SK-N-SH (cell line): ENCODE data around the gene BOK.

Experiments used
- EP300 ChIP-seq, 2 experiments: IDR thresholded peaks; 2 replicates each; pipeline versions ENCODE4 v1.4.0 to v1.6.1; 2012; ENCODE audit warnings: borderline replicate concordance in 1 of 2, low read depth in 1 of 2, low read length in 1 of 2
- EZH2phosphoT487 ChIP-seq: fragments of 200-600 bp; sonication (generic); IDR thresholded peaks from 2 replicates; pipeline ENCODE4 v1.6.1; 2017; ENCODE audit warnings: low read depth, mixed run types, mild to moderate bottlenecking, antibody characterized with exemption, moderate library complexity, borderline replicate concordance
- FOSL2 ChIP-seq: IDR thresholded peaks from 2 replicates; pipeline ENCODE4 v1.4.0; 2012; ENCODE audit warnings: low read depth, mild to moderate bottlenecking, moderate library complexity, borderline replicate concordance
- MEF2A ChIP-seq: IDR thresholded peaks from 2 replicates; pipeline ENCODE4 v1.4.0; 2012; ENCODE audit warnings: low read depth, borderline replicate concordance
- MXI1 ChIP-seq: IDR thresholded peaks from 2 replicates; pipeline ENCODE4 v1.6.1; 2012; ENCODE audit warnings: mild to moderate bottlenecking, low read depth, low read length, improper control_type of control experiment
- POLR2AphosphoS5 ChIP-seq: IDR thresholded peaks from 2 replicates; pipeline ENCODE4 v1.6.1; 2012; ENCODE audit warnings: low read depth, low read length
- YY1 ChIP-seq: IDR thresholded peaks from 2 replicates; pipeline ENCODE4 v1.4.0; 2012; ENCODE audit warnings: low read depth, mild to moderate bottlenecking
- TF ChIP-seq, protein P1 (sequence below): fragments of 200-600 bp; sonication (generic); IDR thresholded peaks from 2 replicates; pipeline ENCODE4 v1.6.1; 2017; ENCODE audit warnings: antibody characterized with exemption, mild to moderate bottlenecking, moderate library complexity
- TF ChIP-seq, protein P2 (sequence below): IDR thresholded peaks from 2 replicates; pipeline ENCODE4; 2012
- TF ChIP-seq, protein P3 (sequence below): IDR thresholded peaks from 2 replicates; pipeline ENCODE4 v1.4.0; 2012; ENCODE audit warnings: low read depth, borderline replicate concordance

GRCh38 chr2:241616168-241617125, 57.9 kb downstream of the BOK start:
- TF ChIP-seq YY1 (no peak), EZH2phosphoT487 (no peak), EP300 (IDR thresholded peaks at IDR 0.05; ENCODE audit: borderline replicate concordance in 1 of 2, low read depth in 1 of 2, low read length in 1 of 2) (no peak), MXI1 (no peak), FOSL2 (no peak), POLR2AphosphoS5 (no peak), MEF2A (no peak)
- TF ChIP-seq, protein P1, sequence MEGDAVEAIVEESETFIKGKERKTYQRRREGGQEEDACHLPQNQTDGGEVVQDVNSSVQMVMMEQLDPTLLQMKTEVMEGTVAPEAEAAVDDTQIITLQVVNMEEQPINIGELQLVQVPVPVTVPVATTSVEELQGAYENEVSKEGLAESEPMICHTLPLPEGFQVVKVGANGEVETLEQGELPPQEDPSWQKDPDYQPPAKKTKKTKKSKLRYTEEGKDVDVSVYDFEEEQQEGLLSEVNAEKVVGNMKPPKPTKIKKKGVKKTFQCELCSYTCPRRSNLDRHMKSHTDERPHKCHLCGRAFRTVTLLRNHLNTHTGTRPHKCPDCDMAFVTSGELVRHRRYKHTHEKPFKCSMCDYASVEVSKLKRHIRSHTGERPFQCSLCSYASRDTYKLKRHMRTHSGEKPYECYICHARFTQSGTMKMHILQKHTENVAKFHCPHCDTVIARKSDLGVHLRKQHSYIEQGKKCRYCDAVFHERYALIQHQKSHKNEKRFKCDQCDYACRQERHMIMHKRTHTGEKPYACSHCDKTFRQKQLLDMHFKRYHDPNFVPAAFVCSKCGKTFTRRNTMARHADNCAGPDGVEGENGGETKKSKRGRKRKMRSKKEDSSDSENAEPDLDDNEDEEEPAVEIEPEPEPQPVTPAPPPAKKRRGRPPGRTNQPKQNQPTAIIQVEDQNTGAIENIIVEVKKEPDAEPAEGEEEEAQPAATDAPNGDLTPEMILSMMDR: no peak
- TF ChIP-seq, protein P2, sequence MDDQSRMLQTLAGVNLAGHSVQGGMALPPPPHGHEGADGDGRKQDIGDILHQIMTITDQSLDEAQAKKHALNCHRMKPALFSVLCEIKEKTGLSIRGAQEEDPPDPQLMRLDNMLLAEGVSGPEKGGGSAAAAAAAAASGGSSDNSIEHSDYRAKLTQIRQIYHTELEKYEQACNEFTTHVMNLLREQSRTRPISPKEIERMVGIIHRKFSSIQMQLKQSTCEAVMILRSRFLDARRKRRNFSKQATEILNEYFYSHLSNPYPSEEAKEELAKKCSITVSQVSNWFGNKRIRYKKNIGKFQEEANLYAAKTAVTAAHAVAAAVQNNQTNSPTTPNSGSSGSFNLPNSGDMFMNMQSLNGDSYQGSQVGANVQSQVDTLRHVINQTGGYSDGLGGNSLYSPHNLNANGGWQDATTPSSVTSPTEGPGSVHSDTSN: no peak
- TF ChIP-seq, protein P3, sequence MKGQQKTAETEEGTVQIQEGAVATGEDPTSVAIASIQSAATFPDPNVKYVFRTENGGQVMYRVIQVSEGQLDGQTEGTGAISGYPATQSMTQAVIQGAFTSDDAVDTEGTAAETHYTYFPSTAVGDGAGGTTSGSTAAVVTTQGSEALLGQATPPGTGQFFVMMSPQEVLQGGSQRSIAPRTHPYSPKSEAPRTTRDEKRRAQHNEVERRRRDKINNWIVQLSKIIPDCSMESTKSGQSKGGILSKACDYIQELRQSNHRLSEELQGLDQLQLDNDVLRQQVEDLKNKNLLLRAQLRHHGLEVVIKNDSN: no peak
